ENCODE results near the gene ECI2.

Gene ECI2

GRCh38 chr6:4128748-4129147 lies 6.6 kb downstream of the ECI2 start:
- H3K27ac ChIP-seq (ENCODE audit: extremely low read depth, low read depth, low read length) = no peak overlapping the region
- ChIA-PET CTCF (no interaction called here), POLR2A (no interaction called here)
- peaks cover 23 to 88% of the 10 kb centered on the region in 2 experiments; a peak in 2 of 3 replicates for H3K36me3 ChIP-seq (ENCODE audit: control insufficient read depth in 2 of 2, insufficient read depth in 1 of 2, low read length in 2 of 2)
- H3K9me3 ChIP-seq (ENCODE audit: control insufficient read depth, insufficient read depth, low read depth, low read length) = no peaks in the 10 kb centered on the region
- no peak overlapping the region for H3K4me3 ChIP-seq (ENCODE audit: low read depth, low read length)
- TF ChIP-seq ZNF280C (tag by site-specific recombination; IDR thresholded peaks at IDR 0.05) (no peak), HIC1 (tag by site-specific recombination; IDR thresholded peaks at IDR 0.05) (no peak), ZNF354C (tag by site-specific recombination; IDR thresholded peaks at IDR 0.05; ENCODE audit: borderline replicate concordance, low read depth) (no peak), ZNF692 (tag by site-specific recombination; IDR thresholded peaks at IDR 0.05) (no peak), ZNF335 (tag by site-specific recombination; conservative IDR thresholded peaks at IDR 0.05) (no peak), ZNF670 (tag by site-specific recombination; IDR thresholded peaks at IDR 0.05; ENCODE audit: low read depth) (no peak), PATZ1 (tag by site-specific recombination; IDR thresholded peaks at IDR 0.05) (no peak)
- H3K4me1 ChIP-seq (ENCODE audit: control insufficient read depth, insufficient read depth, low read length) = no peaks in the 10 kb centered on the region; the same call in 1 of the 2 replicates

GRCh38 chr6:4128072-4128471 lies 7.3 kb downstream of the ECI2 start:
- H3K4me1 ChIP-seq (ENCODE audit: control insufficient read depth, insufficient read depth, low read length) = no peaks in the 10 kb centered on the region
- TF ChIP-seq ZNF677 (tag by site-specific recombination; IDR thresholded peaks at IDR 0.05) (no peak), ZNF175 (tag by site-specific recombination; IDR thresholded peaks at IDR 0.05) (no peak), SCRT2 (tag by site-specific recombination; IDR thresholded peaks at IDR 0.05) (no peak), ZFHX2 (tag by site-specific recombination; conservative IDR thresholded peaks at IDR 0.05) (no peak), SCRT1 (tag by site-specific recombination; IDR thresholded peaks at IDR 0.05; ENCODE audit: borderline replicate concordance) (no peak), ZSCAN23 (tag by site-specific recombination; IDR thresholded peaks at IDR 0.05) (no peak), ZNF138 (tag by site-specific recombination; IDR thresholded peaks at IDR 0.05; ENCODE audit: borderline replicate concordance) (no peak), ZSCAN5A (tag by site-specific recombination; IDR thresholded peaks at IDR 0.05) (no peak), GLI4 (tag by site-specific recombination; IDR thresholded peaks at IDR 0.05) (no peak), ZNF146 (tag by site-specific recombination; IDR thresholded peaks at IDR 0.05) (no peak), ZNF548 (tag by site-specific recombination; IDR thresholded peaks at IDR 0.05) (no peak), EGR2 (tag by site-specific recombination; IDR thresholded peaks at IDR 0.05; ENCODE audit: low read depth) (no peak), GLI2 (tag by site-specific recombination; IDR thresholded peaks at IDR 0.05; ENCODE audit: borderline replicate concordance, low read depth) (no peak)
- POLR2A ChIA-PET = no interaction called here
- no peak overlapping the region for H3K4me3 ChIP-seq (ENCODE audit: low read depth, low read length)
- no peak overlapping the region for H3K27ac ChIP-seq (ENCODE audit: extremely low read depth, low read depth, low read length)
- CTCF ChIA-PET = interaction anchor here (0.6 to 3.3 kb wide), 2 partner anchors 27 to 89 kb away, joined by 3 to 24 read pairs; no protein-coding TSS in a partner anchor
- H3K9me3 ChIP-seq (ENCODE audit: control insufficient read depth, insufficient read depth, low read depth, low read length) = no peaks in the 10 kb centered on the region
- peaks cover 28 to 85% of the 10 kb centered on the region in 2 experiments; a peak in 2 of 3 replicates for H3K36me3 ChIP-seq (ENCODE audit: control insufficient read depth in 2 of 2, insufficient read depth in 1 of 2, low read length in 2 of 2)
